ENCODE data around the gene ZNF423.

GRCh38 chr16:49653173-49653570 is 202.7 kb downstream of the ZNF423 start:
- TF ChIP-seq, protein P1, sequence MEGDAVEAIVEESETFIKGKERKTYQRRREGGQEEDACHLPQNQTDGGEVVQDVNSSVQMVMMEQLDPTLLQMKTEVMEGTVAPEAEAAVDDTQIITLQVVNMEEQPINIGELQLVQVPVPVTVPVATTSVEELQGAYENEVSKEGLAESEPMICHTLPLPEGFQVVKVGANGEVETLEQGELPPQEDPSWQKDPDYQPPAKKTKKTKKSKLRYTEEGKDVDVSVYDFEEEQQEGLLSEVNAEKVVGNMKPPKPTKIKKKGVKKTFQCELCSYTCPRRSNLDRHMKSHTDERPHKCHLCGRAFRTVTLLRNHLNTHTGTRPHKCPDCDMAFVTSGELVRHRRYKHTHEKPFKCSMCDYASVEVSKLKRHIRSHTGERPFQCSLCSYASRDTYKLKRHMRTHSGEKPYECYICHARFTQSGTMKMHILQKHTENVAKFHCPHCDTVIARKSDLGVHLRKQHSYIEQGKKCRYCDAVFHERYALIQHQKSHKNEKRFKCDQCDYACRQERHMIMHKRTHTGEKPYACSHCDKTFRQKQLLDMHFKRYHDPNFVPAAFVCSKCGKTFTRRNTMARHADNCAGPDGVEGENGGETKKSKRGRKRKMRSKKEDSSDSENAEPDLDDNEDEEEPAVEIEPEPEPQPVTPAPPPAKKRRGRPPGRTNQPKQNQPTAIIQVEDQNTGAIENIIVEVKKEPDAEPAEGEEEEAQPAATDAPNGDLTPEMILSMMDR (IDR thresholded peaks at IDR 0.05) = no peak
- no peak for TF ChIP-seq POLR2A (IDR thresholded peaks at IDR 0.05)

All from right lobe of liver (tissue), 4 donors.